Adrenal gland (tissue), 5 donors: Measurements from ENCODE around the gene CALU.

Experiments used
- POLR2A ChIP-seq, 2 donors: fragments of 450-650 bp; IDR thresholded peaks; one replicate each; pipeline ENCODE4 v1.6.1; 2017; ENCODE audit warnings: antibody characterized with exemption in 2 of 2, mild to moderate bottlenecking in 2 of 2, moderate library complexity in 1 of 2
- TF ChIP-seq, protein P1 (sequence below), 6 experiments: fragments of 450-650 bp in 4 of 6; fragments of 200-600 bp in 2 of 6; sonication (generic) in 1 of 6; IDR thresholded peaks; 1 replicate in 5 of 6; 2 replicates in 1 of 6; pipeline versions ENCODE4 v1.5.1 to v1.8.0; 2016 to 2021; ENCODE audit warnings: antibody characterized with exemption in 6 of 6, mild to moderate bottlenecking in 2 of 6, moderate library complexity in 1 of 6
- donor health status: DM: no; HTN: no; CAD: no.

DNA sequence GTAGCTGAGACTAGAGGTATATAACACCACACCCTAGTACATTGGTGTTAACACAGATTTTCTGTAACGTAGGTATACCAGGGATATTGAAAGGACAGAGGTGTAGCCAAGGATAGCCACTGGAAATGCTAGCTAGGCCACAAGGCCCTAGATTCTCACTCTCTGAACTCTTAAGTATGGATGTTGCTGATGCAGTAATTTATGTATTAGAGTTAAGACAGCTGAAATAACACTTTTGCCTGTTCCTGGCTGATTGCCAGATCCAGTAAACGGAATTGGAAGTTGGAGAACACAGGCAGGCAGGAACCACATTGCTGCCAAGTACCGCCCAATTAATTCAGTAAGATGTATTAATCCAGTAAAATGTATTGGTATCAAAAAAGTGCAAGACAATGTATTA is 1.8 kb downstream of the CALU start:
- TF ChIP-seq, protein P1, sequence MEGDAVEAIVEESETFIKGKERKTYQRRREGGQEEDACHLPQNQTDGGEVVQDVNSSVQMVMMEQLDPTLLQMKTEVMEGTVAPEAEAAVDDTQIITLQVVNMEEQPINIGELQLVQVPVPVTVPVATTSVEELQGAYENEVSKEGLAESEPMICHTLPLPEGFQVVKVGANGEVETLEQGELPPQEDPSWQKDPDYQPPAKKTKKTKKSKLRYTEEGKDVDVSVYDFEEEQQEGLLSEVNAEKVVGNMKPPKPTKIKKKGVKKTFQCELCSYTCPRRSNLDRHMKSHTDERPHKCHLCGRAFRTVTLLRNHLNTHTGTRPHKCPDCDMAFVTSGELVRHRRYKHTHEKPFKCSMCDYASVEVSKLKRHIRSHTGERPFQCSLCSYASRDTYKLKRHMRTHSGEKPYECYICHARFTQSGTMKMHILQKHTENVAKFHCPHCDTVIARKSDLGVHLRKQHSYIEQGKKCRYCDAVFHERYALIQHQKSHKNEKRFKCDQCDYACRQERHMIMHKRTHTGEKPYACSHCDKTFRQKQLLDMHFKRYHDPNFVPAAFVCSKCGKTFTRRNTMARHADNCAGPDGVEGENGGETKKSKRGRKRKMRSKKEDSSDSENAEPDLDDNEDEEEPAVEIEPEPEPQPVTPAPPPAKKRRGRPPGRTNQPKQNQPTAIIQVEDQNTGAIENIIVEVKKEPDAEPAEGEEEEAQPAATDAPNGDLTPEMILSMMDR (IDR thresholded peaks at IDR 0.05), result no peak
- TF ChIP-seq POLR2A (IDR thresholded peaks at IDR 0.05), result no peak
